H1 (cell line): Measurements from ENCODE around the gene SVIP. TPM values are rescaled to one million over a fixed set of nuclear protein-coding genes. Genes with fewer than 3 reads are reported as not detected.

ENCODE experiments used
- CTCF ChIA-PET: fragments of 300-600 bp; sonication (Branson Sonifier 250); formaldehyde crosslinking; loops from one replicate; lab custom pipeline; 2021; ENCODE audit not compliant: partially characterized antibody; lab: Charles Lee
- POLR2A ChIA-PET: fragments of 300-600 bp; sonication (Branson Sonifier 250); formaldehyde crosslinking; loops from one replicate; lab custom pipeline; 2021; ENCODE audit warnings: inconsistent platforms; ENCODE audit not compliant: partially characterized antibody; lab: Charles Lee
- DNase-seq, 2 experiments: peaks; one replicate each; pipeline versions ENCODE4 v3.0.0 to v3.0.0-alpha.2; 2010 to 2022; ENCODE audit warnings: low spot score in 2 of 2, low read depth in 1 of 2, mixed read lengths in 1 of 2
- FAIRE-seq: peaks from 2 replicates; lab custom pipeline; 2011; peaks lifted over from hg19 to GRCh38; lab: Jason Lieb, UNC
- H2AFZ ChIP-seq: 2 replicates; pipeline ENCODE4 v1.8.1; 2012; ENCODE audit warnings: low read length, inconsistent platforms
- H2AK5ac ChIP-seq: 2 replicates; pipeline ENCODE4 v1.6.1; 2013; ENCODE audit warnings: low read depth, low read length
- H2BK120ac ChIP-seq: replicated peaks from 2 replicates; pipeline ENCODE3; 2013; ENCODE audit warnings: low read depth, low read length, inconsistent platforms
- H2BK12ac ChIP-seq: 2 replicates; pipeline ENCODE4 v1.6.1; 2013; ENCODE audit warnings: low read depth, low read length
- H2BK15ac ChIP-seq: 2 replicates; pipeline ENCODE4 v1.6.1; 2013; ENCODE audit warnings: low read length
- H2BK20ac ChIP-seq: 2 replicates; pipeline ENCODE4 v1.6.1; 2013; ENCODE audit warnings: low read length
- H2BK5ac ChIP-seq: 2 replicates; pipeline ENCODE4 v1.6.1; 2013; ENCODE audit warnings: low read depth, low read length
- H3K14ac ChIP-seq: 2 replicates; pipeline ENCODE4 v1.6.1; 2013; ENCODE audit warnings: inconsistent platforms; ENCODE audit not compliant: insufficient read length
- H3K18ac ChIP-seq: 2 replicates; pipeline ENCODE4 v1.6.1; 2013; ENCODE audit warnings: low read length; ENCODE audit errors: extremely low read depth
- H3K23ac ChIP-seq: 2 replicates; pipeline ENCODE4 v1.6.1; 2013; ENCODE audit warnings: inconsistent platforms; ENCODE audit not compliant: insufficient read length
- H3K23me2 ChIP-seq: 2 replicates; pipeline ENCODE4 v1.6.1; 2013; ENCODE audit warnings: low read depth, low read length
- H3K27ac ChIP-seq: 2 replicates; pipeline ENCODE4 v1.6.1; 2011; ENCODE audit warnings: low read depth, low read length, inconsistent platforms
- H3K27me3 ChIP-seq, 4 experiments: replicated peaks in 1 of 4; 1 replicate in 1 of 4; 2 replicates in 3 of 4; pipeline versions ENCODE4 v1.6.1 to v1.8.1; 2011 to 2013; ENCODE audit warnings: low read length in 3 of 4, mild to moderate bottlenecking in 3 of 4, inconsistent platforms in 2 of 4, mixed read lengths in 2 of 4, moderate library complexity in 1 of 4; ENCODE audit not compliant: control insufficient read depth in 3 of 4, insufficient read depth in 3 of 4; ENCODE audit errors: extremely low read depth in 1 of 4
- H3K36me3 ChIP-seq, 4 experiments: 2 replicates each; pipeline versions ENCODE4 v1.6.1 to v1.8.1; 2011 to 2013; ENCODE audit warnings: mild to moderate bottlenecking in 4 of 4, low read length in 3 of 4, moderate library complexity in 2 of 4, control low read depth in 1 of 4, inconsistent platforms in 1 of 4; ENCODE audit not compliant: insufficient read depth in 4 of 4, control insufficient read depth in 2 of 4
- H3K4ac ChIP-seq: replicated peaks from 2 replicates; pipeline ENCODE3; 2013; ENCODE audit warnings: low read length, low read depth, mixed read lengths, inconsistent platforms; ENCODE audit not compliant: insufficient read length
- H3K4me1 ChIP-seq, 4 experiments: replicated peaks in 1 of 4; 1 replicate in 1 of 4; 2 replicates in 3 of 4; pipeline versions ENCODE4 v1.6.1 to v1.8.1; 2011 to 2013; ENCODE audit warnings: low read length in 3 of 4, inconsistent platforms in 2 of 4, mixed read lengths in 1 of 4; ENCODE audit not compliant: insufficient read depth in 4 of 4, control insufficient read depth in 3 of 4
- H3K4me2 ChIP-seq, 2 experiments: 2 replicates each; pipeline versions ENCODE4 v1.6.1 to v1.8.1; 2011 to 2013; ENCODE audit warnings: low read depth in 2 of 2, low read length in 2 of 2, control low read depth in 1 of 2, inconsistent platforms in 1 of 2, mild to moderate bottlenecking in 1 of 2; ENCODE audit not compliant: insufficient read depth in 1 of 2
- H3K4me3 ChIP-seq, 4 experiments: fragments of 200-600, 300-600 bp in 1 of 4; sonication (generic), shearing (Covaris generic), sonication (Bioruptor Twin) in 1 of 4; 2 replicates each; pipeline versions ENCODE4 v1.5.1 to v1.8.1; 2011 to 2016; ENCODE audit warnings: low read length in 4 of 4, low read depth in 3 of 4, control low read depth in 2 of 4, inconsistent platforms in 2 of 4, mild to moderate bottlenecking in 2 of 4, mixed read lengths in 1 of 4, moderate library complexity in 1 of 4; ENCODE audit not compliant: insufficient read depth in 2 of 4; ENCODE audit errors: extremely low read depth in 1 of 4
- H3K56ac ChIP-seq: replicated peaks from 2 replicates; pipeline ENCODE3; 2013; ENCODE audit warnings: low read depth, mild to moderate bottlenecking, mixed read lengths, low read length, inconsistent platforms; ENCODE audit not compliant: insufficient read length
- H3K79me1 ChIP-seq: 2 replicates; pipeline ENCODE4 v1.6.1; 2013; ENCODE audit warnings: low read depth, low read length, control low read depth
- H3K79me2 ChIP-seq, 2 experiments: 2 replicates each; pipeline versions ENCODE4 v1.6.1 to v1.8.1; 2012 to 2013; ENCODE audit warnings: low read length in 2 of 2, mild to moderate bottlenecking in 2 of 2, inconsistent platforms in 1 of 2; ENCODE audit not compliant: insufficient read depth in 2 of 2, control insufficient read depth in 1 of 2
- H3K9ac ChIP-seq, 4 experiments: replicated peaks in 1 of 4; 1 replicate in 1 of 4; 2 replicates in 3 of 4; pipeline versions ENCODE4 v1.6.1 to v1.8.1; 2011 to 2013; ENCODE audit warnings: low read depth in 3 of 4, low read length in 3 of 4, control low read depth in 2 of 4, mild to moderate bottlenecking in 2 of 4, moderate library complexity in 2 of 4, inconsistent platforms in 1 of 4; ENCODE audit errors: extremely low read depth in 1 of 4
- H3K9me3 ChIP-seq, 2 experiments: 2 replicates each; pipeline versions ENCODE4 v1.6.1 to v1.8.1; 2012 to 2013; ENCODE audit warnings: mild to moderate bottlenecking in 2 of 2, moderate library complexity in 2 of 2, control low read depth in 1 of 2, inconsistent platforms in 1 of 2, low read depth in 1 of 2, low read length in 1 of 2, mixed read lengths in 1 of 2; ENCODE audit not compliant: insufficient read depth in 2 of 2
- H4K20me1 ChIP-seq, 2 experiments: replicated peaks in 1 of 2; 2 replicates each; pipeline versions ENCODE3 to v1.8.1; 2011 to 2013; ENCODE audit warnings: inconsistent platforms in 2 of 2, low read length in 2 of 2, mild to moderate bottlenecking in 1 of 2; ENCODE audit not compliant: insufficient read depth in 2 of 2, control insufficient read depth in 1 of 2
- H4K5ac ChIP-seq: 2 replicates; pipeline ENCODE4 v1.6.1; 2013; ENCODE audit warnings: low read length, low read depth, mixed read lengths, inconsistent platforms; ENCODE audit not compliant: insufficient read length
- H4K8ac ChIP-seq: 2 replicates; pipeline ENCODE4 v1.8.0; 2013; ENCODE audit warnings: mild to moderate bottlenecking, moderate library complexity, low read length, inconsistent platforms; ENCODE audit not compliant: insufficient read depth; ENCODE audit errors: extremely low read depth
- H4K91ac ChIP-seq: replicated peaks from 2 replicates; pipeline ENCODE3; 2013; ENCODE audit warnings: low read length, mixed read lengths, inconsistent platforms; ENCODE audit not compliant: insufficient read length
- CBX5 ChIP-seq: fragments of 300-800, 300-1000 bp; sonication (generic); IDR thresholded peaks from 2 replicates; pipeline ENCODE4 v1.7.1; 2016; ENCODE audit warnings: antibody characterized with exemption, low read length, low read depth
- CTBP2 ChIP-seq: IDR thresholded peaks from 2 replicates; pipeline ENCODE4 v1.7.0; 2011; ENCODE audit warnings: borderline replicate concordance, mild to moderate bottlenecking, moderate library complexity, mixed read lengths, low read length; ENCODE audit not compliant: insufficient read depth, insufficient read length
- CTCF ChIP-seq, 3 experiments: IDR thresholded peaks; 1 replicate in 2 of 3; 2 replicates in 1 of 3; pipeline versions ENCODE4 v1.5.1 to v1.6.1; 2011; ENCODE audit warnings: low read length in 3 of 3, mild to moderate bottlenecking in 3 of 3, inconsistent platforms in 2 of 3, low read depth in 1 of 3, moderate library complexity in 1 of 3; ENCODE audit not compliant: insufficient read depth in 1 of 3; ENCODE audit errors: control extremely low read depth in 1 of 3
- HDAC2 ChIP-seq, 2 experiments: fragments of 300-600 bp in 1 of 2; sonication (generic) in 1 of 2; IDR thresholded peaks; 2 replicates each; pipeline ENCODE4 v1.6.1; 2011 to 2012; ENCODE audit warnings: low read depth in 2 of 2, low read length in 2 of 2, mild to moderate bottlenecking in 2 of 2, moderate library complexity in 2 of 2, borderline replicate concordance in 1 of 2, inconsistent platforms in 1 of 2
- PHF8 ChIP-seq: fragments of 200-600 bp; sonication (generic); conservative IDR thresholded peaks from 2 replicates; pipeline ENCODE4 v1.7.1; 2012; ENCODE audit warnings: low read depth, mild to moderate bottlenecking, inconsistent platforms, low read length, moderate library complexity
- RFX5 ChIP-seq: IDR thresholded peaks from 2 replicates; pipeline ENCODE4 v1.6.1; 2011; ENCODE audit warnings: low read depth, low read length, improper control_type of control experiment, borderline replicate concordance
- TBP ChIP-seq: IDR thresholded peaks from 2 replicates; pipeline ENCODE4 v1.6.1; 2011; ENCODE audit warnings: low read depth, low read length, improper control_type of control experiment
- TCF12 ChIP-seq: IDR thresholded peaks from 2 replicates; pipeline ENCODE4 v1.6.1; 2011; ENCODE audit warnings: low read depth, mild to moderate bottlenecking, low read length
- USF2 ChIP-seq: IDR thresholded peaks from 2 replicates; pipeline ENCODE4 v1.6.1; 2011; ENCODE audit warnings: low read length, improper control_type of control experiment
- WGBS, 2 experiments: shearing (Covaris generic) in 1 of 2; methylation state at CpG; one replicate each; pipeline versions ENCODE4 v1.1.6 to v1.1.7; 2013 to 2015; ENCODE audit warnings: low lambda C conversion rate in 2 of 2, mixed read lengths in 2 of 2, inconsistent platforms in 1 of 2, low coverage in 1 of 2, missing lambda C conversion rate in 1 of 2; ENCODE audit not compliant: insufficient replicate concordance in 2 of 2, insufficient coverage in 1 of 2, insufficient read length in 1 of 2; ENCODE audit errors: extremely low coverage in 1 of 2, missing lambda C conversion rate in 1 of 2; 5-methylcytosine and 5-hydroxymethylcytosine counted together
- polyA plus RNA-seq, 7 experiments: library from polyadenylated mRNA; depleted of rRNA in 3 of 7; stranded (reverse) in 5 of 7; unstranded in 2 of 7; fragments of >200 nt in 5 of 7; fragments of 200-250 nt in 2 of 7; gene quantifications; 1 replicate in 5 of 7; 2 replicates in 1 of 7; 4 replicates in 1 of 7; pipeline versions ENCODE4 v1.2.1 to v1.2.3, GENCODE V29; 2011 to 2013; ENCODE audit warnings: missing spikeins in 2 of 7, mixed read lengths in 2 of 7
- total RNA-seq: library from RNA; stranded (reverse); fragmentation: NEBNext Ultra II Directional; extraction: Animal tissue kit (Norgen Biotek cat#: 25700); gene quantifications from 2 replicates; pipeline ENCODE4 v1.2.1, GENCODE V29; 2021

Gene SVIP
- total and polyA plus RNA-seq, 2 of the 8 experiments (the other 6 are each of a cell fraction or from before 2014, with no cell fraction given) = 1.2 to 11.4 TPM

- Histone ChIP-seq H2AFZ (no peak overlapping the region), H3K23ac (no peak overlapping the region), H3K4me3 (no peak overlapping the region), H3K4me2 (no peak overlapping the region), H3K56ac (no peak overlapping the region), H3K27ac (no peak overlapping the region), H2BK15ac (no peak overlapping the region), H4K5ac (no peak overlapping the region), H2BK120ac (no peak overlapping the region), H3K79me2 (no peaks in the 10 kb centered on the region), H4K20me1 (no peaks in the 10 kb centered on the region), H3K27me3 (no peaks in the 10 kb centered on the region), H4K8ac (no peak overlapping the region), H3K79me1 (no peaks in the 10 kb centered on the region), H2BK20ac (no peak overlapping the region), H2BK5ac (no peak overlapping the region), H3K9ac (no peak overlapping the region), H3K4ac (no peak overlapping the region), H3K23me2 (no peaks in the 10 kb centered on the region; the same call in 1 of the 2 replicates), H3K18ac (no peak overlapping the region), H3K36me3 (no peaks in the 10 kb centered on the region), H2AK5ac (no peak overlapping the region), H3K4me1 (no peaks in the 10 kb centered on the region), H2BK12ac (no peak overlapping the region), H4K91ac (no peak overlapping the region), H3K14ac (no peak overlapping the region), H3K9me3 (no peaks in the 10 kb centered on the region)
- ChIA-PET CTCF (interaction anchor here (0.7 to 3.1 kb wide), 2 partner anchors 13 to 29 kb away, joined by 3 to 13 read pairs; partner anchors contain the start of gene SVIP), POLR2A (no interaction called here)
- DNase-seq (no peak), FAIRE-seq (no peak)
- 81% methylated on average over 5 of the region's 5 CpGs; no CpG with 5 or more reads in 1 of the 2 experiments for WGBS, 2 experiments
- no peak for TF ChIP-seq TBP
- TF ChIP-seq PHF8 = no peak
- no peak for TF ChIP-seq CBX5
- no peak for TF ChIP-seq TCF12
- TF ChIP-seq RFX5 = no peak
- TF ChIP-seq CTBP2 = no peak
- TF ChIP-seq CTCF (IDR thresholded peaks at IDR 0.05; ENCODE audit: control extremely low read depth in 1 of 3, insufficient read depth in 1 of 3, low read depth in 1 of 3, low read length in 3 of 3) = no peak
- no peak for TF ChIP-seq USF2
- TF ChIP-seq HDAC2 (IDR thresholded peaks at IDR 0.05; ENCODE audit: borderline replicate concordance in 1 of 2, low read depth in 2 of 2, low read length in 2 of 2) = no peak
These were observed 29.1 kb downstream of the SVIP start for GRCh38 chr11:22800482-22800881.
